NB4 (cell line): ENCODE measurements around the gene GRAMD1C.
A peak's percentile ranks its signal among the peaks of the same experiment; 100 is the strongest.

Experiments
- DNase-seq: peaks from one replicate; pipeline ENCODE4 v3.0.0; 2010; ENCODE audit warnings: low read depth
- H3K4me3 ChIP-seq: one replicate; pipeline ENCODE4 v1.5.1; 2011; ENCODE audit warnings: mild to moderate bottlenecking, low read depth, low read length, moderate library complexity
- MYC ChIP-seq: IDR thresholded peaks from 2 replicates; pipeline ENCODE4 v1.6.1; 2011; ENCODE audit warnings: low read depth, low read length
- POLR2A ChIP-seq: IDR thresholded peaks from 2 replicates; pipeline ENCODE4 v1.6.1; 2011; ENCODE audit warnings: mild to moderate bottlenecking; ENCODE audit not compliant: insufficient read length; ENCODE audit errors: extremely low read depth
- TF ChIP-seq, protein P1 (sequence below): IDR thresholded peaks from 2 replicates; pipeline ENCODE4 v1.6.1; 2011; ENCODE audit warnings: low read depth, low read length
- TF ChIP-seq, protein P2 (sequence below): IDR thresholded peaks from one replicate; pipeline ENCODE4 v1.5.1; 2012; ENCODE audit warnings: low read depth, low read length

GRAMD1C gene

DNA sequence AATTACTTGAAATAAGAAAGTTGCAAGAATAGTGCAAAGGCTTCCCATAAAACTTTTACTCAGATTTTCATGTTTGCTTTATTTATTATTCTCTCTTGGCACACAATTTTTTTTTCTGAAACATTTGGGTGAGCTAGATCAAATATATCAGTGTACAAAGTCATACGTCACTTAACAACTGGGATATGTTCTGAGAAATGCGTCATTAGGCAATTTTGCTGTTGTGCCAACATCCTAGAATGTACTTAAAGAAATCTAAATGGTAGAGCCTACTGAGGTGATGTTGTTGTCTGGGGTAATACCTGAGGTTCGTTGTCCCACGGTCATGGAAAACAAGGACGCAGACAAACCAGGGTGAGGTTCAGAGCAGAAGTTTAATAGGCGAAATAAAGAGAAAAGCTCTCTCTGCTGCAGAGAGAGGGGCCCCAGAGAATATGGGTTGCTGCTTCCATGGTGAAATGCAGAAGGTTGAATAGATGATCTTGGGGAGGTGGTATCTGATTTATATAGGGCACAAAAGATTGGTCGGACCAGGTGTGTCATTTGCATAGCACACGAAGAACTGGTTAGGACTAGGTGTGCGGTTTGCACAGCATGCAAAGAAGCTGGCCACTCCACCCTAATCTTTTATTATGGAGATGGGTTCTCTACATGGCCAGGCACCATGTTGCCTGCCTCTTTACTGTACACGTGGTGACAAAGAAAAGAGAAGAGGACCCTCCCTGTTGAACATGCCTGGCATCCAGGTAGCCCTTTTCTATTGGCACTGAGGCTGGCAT lies 8.8 kb upstream of the GRAMD1C start:
- no peak for DNase-seq
- TF ChIP-seq POLR2A (no peak), MYC (no peak)
- TF ChIP-seq, protein P1, sequence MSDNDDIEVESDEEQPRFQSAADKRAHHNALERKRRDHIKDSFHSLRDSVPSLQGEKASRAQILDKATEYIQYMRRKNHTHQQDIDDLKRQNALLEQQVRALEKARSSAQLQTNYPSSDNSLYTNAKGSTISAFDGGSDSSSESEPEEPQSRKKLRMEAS: no peak
- TF ChIP-seq, protein P2, sequence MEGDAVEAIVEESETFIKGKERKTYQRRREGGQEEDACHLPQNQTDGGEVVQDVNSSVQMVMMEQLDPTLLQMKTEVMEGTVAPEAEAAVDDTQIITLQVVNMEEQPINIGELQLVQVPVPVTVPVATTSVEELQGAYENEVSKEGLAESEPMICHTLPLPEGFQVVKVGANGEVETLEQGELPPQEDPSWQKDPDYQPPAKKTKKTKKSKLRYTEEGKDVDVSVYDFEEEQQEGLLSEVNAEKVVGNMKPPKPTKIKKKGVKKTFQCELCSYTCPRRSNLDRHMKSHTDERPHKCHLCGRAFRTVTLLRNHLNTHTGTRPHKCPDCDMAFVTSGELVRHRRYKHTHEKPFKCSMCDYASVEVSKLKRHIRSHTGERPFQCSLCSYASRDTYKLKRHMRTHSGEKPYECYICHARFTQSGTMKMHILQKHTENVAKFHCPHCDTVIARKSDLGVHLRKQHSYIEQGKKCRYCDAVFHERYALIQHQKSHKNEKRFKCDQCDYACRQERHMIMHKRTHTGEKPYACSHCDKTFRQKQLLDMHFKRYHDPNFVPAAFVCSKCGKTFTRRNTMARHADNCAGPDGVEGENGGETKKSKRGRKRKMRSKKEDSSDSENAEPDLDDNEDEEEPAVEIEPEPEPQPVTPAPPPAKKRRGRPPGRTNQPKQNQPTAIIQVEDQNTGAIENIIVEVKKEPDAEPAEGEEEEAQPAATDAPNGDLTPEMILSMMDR: no peak
- H3K4me3 ChIP-seq: no peak overlapping the region

DNA sequence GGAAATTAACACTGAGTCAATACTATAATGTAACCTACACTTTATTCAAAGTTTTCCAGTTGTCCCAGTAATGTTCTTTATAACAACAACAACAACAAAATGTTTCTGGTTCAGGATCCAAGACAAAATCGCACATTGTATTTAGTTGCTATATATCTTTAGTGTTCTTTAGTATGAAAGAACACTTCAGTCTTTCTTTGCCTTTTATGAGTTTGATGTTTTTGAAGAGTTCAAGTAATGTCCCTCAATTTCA lies 7.6 kb upstream of the GRAMD1C start:
- TF ChIP-seq MYC: no peak
- TF ChIP-seq, protein P1: no peak
- TF ChIP-seq POLR2A: no peak
- TF ChIP-seq, protein P2: no peak
- no peak for DNase-seq
- no peak overlapping the region for H3K4me3 ChIP-seq

DNA sequence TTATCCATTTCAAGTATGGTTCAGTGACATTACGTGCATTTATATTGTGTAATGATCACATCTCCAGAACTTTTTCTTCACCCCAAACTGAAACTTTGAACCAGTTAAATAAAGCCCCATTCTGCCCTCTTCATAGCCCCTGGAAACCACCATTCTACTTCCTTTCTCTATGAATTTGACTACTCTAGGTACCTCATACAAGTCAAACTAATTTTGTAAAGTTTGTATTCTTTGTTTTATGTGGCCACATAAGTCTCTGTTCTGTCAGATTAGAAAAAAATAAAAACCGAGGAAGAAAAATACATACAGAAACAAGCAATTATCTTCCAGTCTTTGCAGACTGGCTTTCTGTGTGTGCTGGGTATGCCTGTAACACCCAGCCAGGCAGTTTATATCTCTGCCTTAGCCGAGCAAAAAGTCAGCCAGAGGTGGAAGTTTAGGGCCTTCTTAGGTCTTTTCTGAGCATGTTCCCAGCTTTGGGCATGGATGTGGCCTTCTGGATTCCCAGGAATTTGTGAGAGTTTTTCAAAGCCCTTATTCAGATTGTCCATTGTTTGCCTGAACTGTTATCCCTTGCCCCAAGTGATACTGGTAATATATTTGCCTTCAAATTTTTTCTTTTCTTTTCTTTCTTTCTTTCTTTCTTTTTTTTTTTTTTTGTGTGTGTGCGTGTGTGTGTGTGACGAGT lies 6.0 kb upstream of the GRAMD1C start:
- TF ChIP-seq, protein P1: no peak
- TF ChIP-seq, protein P2: no peak
- no peak for TF ChIP-seq MYC
- TF ChIP-seq POLR2A: no peak
- DNase-seq: no peak
- H3K4me3 ChIP-seq: no peak overlapping the region

DNA sequence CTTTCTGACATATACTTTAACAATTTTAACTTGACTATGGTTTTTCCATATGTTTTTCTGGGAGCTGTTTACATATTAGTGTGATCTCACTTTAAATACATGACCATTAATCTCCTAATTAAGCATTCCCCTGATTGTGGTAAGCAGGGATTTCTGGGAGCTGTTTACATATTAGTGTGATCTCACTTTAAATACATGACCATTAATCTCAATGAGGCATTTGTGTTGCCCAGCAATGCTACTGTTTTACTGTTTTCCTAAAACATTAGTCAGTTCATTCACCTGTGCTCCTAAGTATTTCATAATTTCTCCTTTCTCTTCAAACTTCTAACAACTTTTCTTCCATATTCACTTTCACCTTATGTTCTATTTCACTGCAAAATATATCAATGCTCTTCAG lies 3.6 kb upstream of the GRAMD1C start:
- H3K4me3 ChIP-seq: no peak overlapping the region
- TF ChIP-seq, protein P1: no peak
- TF ChIP-seq MYC (no peak), POLR2A (no peak)
- TF ChIP-seq, protein P2: no peak
- no peak for DNase-seq

DNA sequence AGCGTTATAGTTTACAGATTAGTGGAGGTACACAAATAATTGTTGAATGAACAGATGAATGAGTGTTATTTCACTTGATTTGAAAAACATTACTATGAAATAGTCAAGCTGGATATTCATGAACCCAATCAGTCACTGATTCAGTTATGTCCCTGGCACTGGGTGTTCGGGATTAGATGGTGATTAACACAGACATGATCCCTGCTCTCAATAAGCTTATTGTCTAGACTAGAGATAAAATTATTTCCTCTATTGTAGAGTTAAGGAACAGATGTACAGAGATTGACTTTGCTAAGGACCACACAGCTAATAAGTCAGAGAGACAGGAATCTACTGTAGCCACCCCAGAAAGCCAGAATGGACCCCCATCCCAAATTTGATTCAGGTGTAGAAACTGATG lies 963 bp downstream of the GRAMD1C start:
- TF ChIP-seq, protein P1: no peak
- no peak for TF ChIP-seq POLR2A
- H3K4me3 ChIP-seq: no peak overlapping the region
- DNase-seq: no peak

DNA sequence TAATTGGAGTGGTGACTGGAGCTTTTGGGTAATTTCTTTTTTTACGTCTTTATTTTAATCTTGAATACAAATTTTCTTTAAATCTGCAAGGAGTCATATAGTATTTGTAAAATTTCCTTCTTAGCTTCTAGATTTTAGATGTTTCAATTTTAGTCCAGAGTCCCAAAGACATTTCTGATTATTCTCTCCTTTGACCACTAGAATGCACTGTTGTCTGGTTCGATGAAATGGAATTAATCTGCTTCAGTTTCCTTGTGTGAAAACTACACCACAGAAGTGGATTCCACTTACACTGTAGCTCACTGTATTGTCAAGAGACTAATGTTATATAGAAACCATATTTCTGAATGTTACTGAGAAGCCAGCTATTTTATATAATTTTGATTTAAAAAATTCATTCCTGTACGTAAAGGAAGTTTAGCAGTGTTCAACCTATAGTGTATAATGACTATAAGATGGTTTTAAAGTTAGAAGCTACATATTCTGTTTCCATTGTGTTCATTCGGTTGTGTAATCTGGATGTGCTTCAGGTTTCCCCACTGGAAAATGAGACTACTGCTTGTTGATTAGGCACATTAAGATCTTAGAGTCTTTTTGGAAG lies 6.1 kb downstream of the GRAMD1C start:
- DNase-seq: peak; percentile 46
- TF ChIP-seq POLR2A: no peak
- TF ChIP-seq, protein P2: peak; percentile 49
- TF ChIP-seq, protein P1: no peak
- no peak for TF ChIP-seq MYC
- H3K4me3 ChIP-seq: no peak overlapping the region
